RPMI7951 (cell line): ENCODE data around the gene WFDC9. TPM values are rescaled to one million over a fixed set of nuclear protein-coding genes. Genes with fewer than 3 reads are reported as not detected.
"Not testable (repeated sequence)": the region's sequence is repeated elsewhere in the genome, so short reads cannot be mapped to it uniquely, and the experiment has no call there.

Experiments used
- DNase-seq: peaks from one replicate; pipeline ENCODE4 v3.0.0-alpha.2; 2012; ENCODE audit warnings: low read depth
- total RNA-seq: library from RNA; depleted of rRNA; stranded (reverse); fragments of >200 nt; shearing (Covaris generic); gene quantifications from 2 replicates; pipeline ENCODE4 v1.2.3, GENCODE V29; 2014; rRNA removed

Gene WFDC9
- total RNA-seq = not detected in 2 replicates

- no peak for DNase-seq
These were observed at the start of gene WFDC9 for GRCh38 chr20:45631184-45631583. TSS of gene WFDC9 (minus strand) at chr20:45631284. CDS start at chr20:45610181, 21,103 bp downstream.

GRCh38 chr20:45679650-45680049, 48.6 kb upstream of the WFDC9 start:
- DNase-seq = no peak

GRCh38 chr20:45672765-45673164, 41.7 kb upstream of the WFDC9 start:
- no peak for DNase-seq

- DNase-seq = no peak
These were observed 39.1 kb upstream of the WFDC9 start, which contains the start of gene WFDC11 for GRCh38 chr20:45670139-45670538. TSS of gene WFDC11 (minus strand) at chr20:45670239. CDS start at chr20:45650600, 19,639 bp downstream.

GRCh38 chr20:45657038-45657437, 26.0 kb upstream of the WFDC9 start:
- not testable (repeated sequence) for DNase-seq

DNA sequence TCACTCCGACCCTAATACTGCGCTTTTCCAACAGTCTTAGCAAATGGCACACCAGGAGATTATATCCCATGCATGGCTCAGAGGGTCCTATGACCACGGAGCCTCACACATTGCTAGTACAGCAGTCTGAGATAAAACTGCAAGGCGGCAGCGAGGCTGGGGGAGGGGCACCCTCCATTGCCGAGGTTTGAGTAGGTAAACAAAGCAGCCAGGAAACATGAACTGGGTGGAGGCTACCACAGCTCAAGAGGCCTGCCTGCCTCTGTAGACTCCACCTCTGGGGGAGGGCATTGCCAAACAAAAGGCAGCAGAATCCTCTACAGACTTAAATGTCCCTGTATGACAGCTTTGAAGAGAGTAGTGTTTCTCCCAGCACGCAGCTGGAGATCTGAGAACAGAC, 20.6 kb upstream of the WFDC9 start:
- DNase-seq = not testable (repeated sequence)

GRCh38 chr20:45649312-45649863, 18.3 kb upstream of the WFDC9 start:
- DNase-seq = no peak

- no peak for DNase-seq
These were observed 16.5 kb upstream of the WFDC9 start for GRCh38 chr20:45647441-45648050.

GRCh38 chr20:45646875-45647274, 15.8 kb upstream of the WFDC9 start:
- no peak for DNase-seq

GRCh38 chr20:45645869-45646268, 14.8 kb upstream of the WFDC9 start:
- DNase-seq = not testable (repeated sequence)

GRCh38 chr20:45641076-45641475, 10.0 kb upstream of the WFDC9 start:
- DNase-seq = not testable (repeated sequence)

- no peak for DNase-seq
These were observed 8.6 kb upstream of the WFDC9 start for GRCh38 chr20:45639687-45640086.

GRCh38 chr20:45636513-45636912, 5.4 kb upstream of the WFDC9 start:
- no peak for DNase-seq

GRCh38 chr20:45630371-45630770, 713 bp downstream of the WFDC9 start:
- DNase-seq = no peak

DNA sequence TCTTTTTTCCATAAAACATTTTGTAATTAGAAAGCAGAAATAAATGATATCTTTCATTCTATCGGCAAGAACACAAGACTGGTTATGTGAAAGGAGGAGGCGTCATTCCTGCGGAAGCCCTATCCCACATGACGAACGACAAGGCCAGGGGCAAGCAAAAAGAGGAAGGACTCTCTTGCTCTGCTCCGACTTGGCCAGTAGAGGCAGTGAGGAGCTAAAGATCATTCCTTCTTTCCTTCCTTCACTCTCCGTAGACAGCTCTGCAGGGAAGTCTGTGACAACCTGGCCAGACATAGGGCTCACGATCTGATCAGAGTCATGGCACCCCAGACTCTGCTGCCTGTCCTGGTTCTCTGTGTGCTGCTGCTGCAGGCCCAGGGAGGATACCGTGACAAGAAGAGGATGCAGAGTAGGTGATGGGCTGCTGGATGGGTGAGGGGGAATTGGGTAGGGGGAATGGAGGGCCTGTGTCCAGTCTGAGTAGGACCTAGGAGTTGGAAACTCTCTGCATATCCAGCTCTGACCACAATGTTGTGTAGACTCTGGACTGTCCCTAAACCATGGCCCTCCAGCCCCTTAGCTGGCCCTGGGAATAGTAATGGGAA, 1.5 kb downstream of the WFDC9 start, which contains the start of gene WFDC10A:
Gene WFDC10A, plus strand, starts transcription at position 244 of the 605 bp plus-strand sequence. Its CDS starts 75 bp downstream, at position 319.
- peak; percentile 77 for DNase-seq

GRCh38 chr20:45626540-45626939, 4.5 kb downstream of the WFDC9 start:
- no peak for DNase-seq

DNA sequence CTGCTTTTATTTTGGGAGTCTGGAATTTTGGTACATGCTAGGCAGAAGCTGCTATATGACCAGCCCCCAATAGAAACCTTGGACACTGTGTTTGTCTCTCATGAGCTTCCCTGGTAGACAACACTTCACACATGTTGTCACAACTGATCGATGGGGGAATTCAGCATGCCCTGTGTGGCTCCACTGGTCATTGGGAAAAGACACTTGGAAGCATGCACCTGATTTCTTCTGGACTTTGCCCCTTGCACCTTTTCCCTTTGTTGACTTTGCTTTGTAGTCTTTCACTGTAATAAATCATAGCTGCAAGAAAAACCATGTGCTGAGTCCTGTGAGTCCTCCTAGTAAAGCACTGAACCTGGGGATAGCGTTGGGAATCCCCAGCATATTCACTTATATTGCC, 9.5 kb downstream of the WFDC9 start:
- DNase-seq = no peak

- DNase-seq = no peak
These were observed 13.5 kb downstream of the WFDC9 start for GRCh38 chr20:45617591-45617990.

- no peak for DNase-seq
These were observed 18.8 kb downstream of the WFDC9 start for GRCh38 chr20:45612314-45612713.

- peak; percentile 85 for DNase-seq
These were observed 20.0 kb downstream of the WFDC9 start for GRCh38 chr20:45611054-45611453.

DNA sequence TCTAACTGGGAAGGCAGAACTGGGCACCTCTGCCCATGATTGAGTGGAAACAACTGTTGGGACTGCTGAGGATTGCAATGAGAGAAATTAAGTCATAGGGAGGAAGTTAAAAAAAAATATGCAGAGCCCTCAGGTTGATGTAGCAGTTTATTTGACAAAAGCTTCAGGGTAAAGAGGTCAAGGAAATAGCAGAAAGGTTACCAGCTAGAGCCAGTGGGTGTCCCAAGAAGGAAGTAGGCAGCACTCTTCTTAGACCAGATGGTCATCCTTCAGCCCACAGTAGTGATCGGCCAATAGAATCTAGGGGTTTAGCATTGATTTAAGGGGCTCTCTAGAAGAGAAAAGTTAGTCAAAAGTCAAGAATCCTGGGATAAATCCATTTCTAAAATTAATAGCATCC, 23.3 kb downstream of the WFDC9 start:
- no peak for DNase-seq

DNA sequence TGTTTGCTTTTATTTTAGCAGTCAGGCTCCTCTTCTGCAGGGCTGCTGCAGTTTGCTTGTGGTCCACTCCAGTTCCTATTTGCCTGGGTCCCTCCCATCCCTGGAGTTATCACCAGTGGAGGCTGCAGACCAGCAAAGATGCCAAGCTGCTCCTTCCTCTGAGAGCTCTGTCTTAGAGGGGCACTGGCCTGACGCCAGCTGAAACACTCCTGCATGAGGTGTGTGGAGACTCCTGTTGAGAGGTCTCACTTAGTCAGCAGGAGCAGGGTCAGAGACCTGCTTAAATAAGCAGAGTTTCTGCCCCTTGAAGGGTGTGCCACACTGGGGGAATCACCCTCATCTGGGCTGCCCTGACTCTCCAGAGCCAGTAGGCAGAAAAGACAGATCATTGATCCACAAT, 35.8 kb downstream of the WFDC9 start:
- no peak for DNase-seq

DNA sequence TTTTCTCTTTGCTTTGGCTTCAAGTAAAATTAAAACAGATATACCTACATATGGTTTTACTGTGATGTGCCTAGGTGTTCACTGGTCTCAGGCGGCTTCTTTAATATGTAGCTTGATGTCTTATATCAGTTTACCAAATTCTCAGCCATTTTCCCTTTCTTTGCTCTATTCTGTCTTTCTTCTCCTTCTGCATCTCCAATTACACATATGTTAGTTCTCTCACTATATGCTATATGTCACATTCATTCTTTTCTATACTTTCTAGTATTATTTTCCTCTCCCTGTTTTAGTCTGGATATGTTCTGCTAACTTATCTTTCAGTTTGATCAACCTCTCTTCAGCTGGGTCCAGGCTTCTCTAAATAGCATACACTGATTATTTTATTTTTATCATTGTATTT, 37.6 kb downstream of the WFDC9 start:
- DNase-seq = no peak
